GM13976 (cell line): ENCODE results near the gene IMMP2L.

Experiments
- DNase-seq: peaks from one replicate; pipeline ENCODE4 v3.0.0; 2012; ENCODE audit warnings: low spot score
- CTCF ChIP-seq: IDR thresholded peaks from 2 replicates; pipeline ENCODE4 v1.5.1; 2012; ENCODE audit warnings: borderline replicate concordance, mild to moderate bottlenecking; ENCODE audit not compliant: insufficient read depth; ENCODE audit errors: extremely low read depth, missing control alignments, control extremely low read depth
- in situ Hi-C: fragments of 300-500 bp; cut with MboI; formaldehyde crosslinking; loops from one replicate; pipeline ENCODE4 v1.12.0; 2022; ENCODE audit warnings: low sequenced_read_pairs, mixed read lengths, inconsistent platforms; ENCODE audit not compliant: unreplicated experiment

IMMP2L gene

GRCh38 chr7:110724811-110725210, 837.5 kb downstream of the IMMP2L start:
- no peak for DNase-seq
- in situ Hi-C loops, result no loop called here
- no peak for TF ChIP-seq CTCF

GRCh38 chr7:110721395-110721794, 840.9 kb downstream of the IMMP2L start:
- TF ChIP-seq CTCF, result no peak
- in situ Hi-C loops, result no loop called here

GRCh38 chr7:110720626-110721025, 841.7 kb downstream of the IMMP2L start:
- in situ Hi-C loops, result no loop called here
- DNase-seq, result no peak

More at GRCh38 chr7:110721395-110721794, 840.9 kb downstream of the IMMP2L start:
- DNase-seq, result no peak

GRCh38 chr7:110719741-110720140, 842.6 kb downstream of the IMMP2L start:
- in situ Hi-C loops, result no loop called here
- no peak for DNase-seq
- no peak for TF ChIP-seq CTCF

More at GRCh38 chr7:110720626-110721025, 841.7 kb downstream of the IMMP2L start:
- TF ChIP-seq CTCF, result no peak

- no peak for TF ChIP-seq CTCF
- in situ Hi-C loops, result no loop called here
- DNase-seq, result no peak
These were observed 843.6 kb downstream of the IMMP2L start for GRCh38 chr7:110718503-110719205.

GRCh38 chr7:110704225-110704624, 858.1 kb downstream of the IMMP2L start:
- DNase-seq, result no peak
- TF ChIP-seq CTCF, result no peak
- in situ Hi-C loops, result no loop called here

GRCh38 chr7:110698576-110698975, 863.7 kb downstream of the IMMP2L start:
- TF ChIP-seq CTCF, result no peak
- in situ Hi-C loops, result no loop called here
- no peak for DNase-seq
